HG03520 (cell line): Measurements from ENCODE around the gene AAGAB.
"Not testable (repeated sequence)": the region's sequence is repeated elsewhere in the genome, so short reads cannot be mapped to it uniquely, and the experiment has no call there.

Experiments
- ATAC-seq: cut with Tn5 transposase; IDR thresholded peaks from one replicate; pipeline ENCODE4 v1.9.1; 2021; ENCODE audit warnings: mild to moderate bottlenecking, moderate library complexity; ENCODE audit not compliant: unreplicated experiment

Gene AAGAB

GRCh38 chr15:67253549-67254237, 768 bp downstream of the AAGAB start:
- no peak for ATAC-seq

- ATAC-seq = no peak
These were observed 1.4 kb downstream of the AAGAB start for GRCh38 chr15:67253101-67253500.

GRCh38 chr15:67251318-67251717, 3.1 kb downstream of the AAGAB start:
- ATAC-seq = no peak

GRCh38 chr15:67249830-67250229, 4.6 kb downstream of the AAGAB start:
- no peak for ATAC-seq

- ATAC-seq = no peak
These were observed 6.4 kb downstream of the AAGAB start for GRCh38 chr15:67248011-67248505.

- ATAC-seq = not testable (repeated sequence)
These were observed 7.9 kb downstream of the AAGAB start for GRCh38 chr15:67246606-67247005.

- no peak for ATAC-seq
These were observed 9.4 kb downstream of the AAGAB start for GRCh38 chr15:67244971-67245478.

- ATAC-seq = no peak
These were observed 11.8 kb downstream of the AAGAB start for GRCh38 chr15:67242708-67243111.

- peak; percentile 83 for ATAC-seq
These were observed 13.2 kb downstream of the AAGAB start for GRCh38 chr15:67241132-67241855.

- ATAC-seq = no peak
These were observed 14.0 kb downstream of the AAGAB start for GRCh38 chr15:67240235-67241131.

GRCh38 chr15:67232591-67232990, 21.9 kb downstream of the AAGAB start:
- ATAC-seq = no peak

GRCh38 chr15:67230504-67230903, 24.0 kb downstream of the AAGAB start:
- no peak for ATAC-seq

GRCh38 chr15:67228286-67228685, 26.2 kb downstream of the AAGAB start:
- no peak for ATAC-seq

GRCh38 chr15:67227846-67228245, 26.6 kb downstream of the AAGAB start:
- no peak for ATAC-seq

- ATAC-seq = no peak
These were observed 27.0 kb downstream of the AAGAB start for GRCh38 chr15:67227431-67227830.

- no peak for ATAC-seq
These were observed 29.1 kb downstream of the AAGAB start for GRCh38 chr15:67225336-67225735.

GRCh38 chr15:67224889-67225288, 29.6 kb downstream of the AAGAB start:
- no peak for ATAC-seq

- no peak for ATAC-seq
These were observed 35.2 kb downstream of the AAGAB start for GRCh38 chr15:67219288-67219687.

- no peak for ATAC-seq
These were observed 36.0 kb downstream of the AAGAB start for GRCh38 chr15:67218428-67218827.

- ATAC-seq = no peak
These were observed 37.6 kb downstream of the AAGAB start for GRCh38 chr15:67216859-67217258.

GRCh38 chr15:67215102-67215501, 39.4 kb downstream of the AAGAB start:
- ATAC-seq = no peak
